Esophagus muscularis mucosa (tissue), 4 donors: Measurements from ENCODE around the gene CCDC167. TPM values are rescaled to one million over a fixed set of nuclear protein-coding genes. Genes with fewer than 3 reads are reported as not detected.

ENCODE experiments used
- DNase-seq: peaks from one replicate; pipeline ENCODE4 v3.0.0-alpha.2; 2017; ENCODE audit errors: extremely low spot score
- H3K27ac ChIP-seq, 4 donors: fragments of 200-600 bp; sonication (generic); replicated peaks in 1 of 4; 1 replicate in 3 of 4; 2 replicates in 1 of 4; pipeline ENCODE4 v1.5.1; 2016 to 2019; ENCODE audit warnings: mild to moderate bottlenecking in 1 of 4
- H3K27me3 ChIP-seq, 4 donors: fragments of 200-600 bp; sonication (generic); one replicate each; pipeline versions ENCODE4 v1.5.1 to v1.6.0; 2016 to 2019
- H3K36me3 ChIP-seq, 4 donors: fragments of 200-600 bp; sonication (generic); one replicate each; pipeline ENCODE4 v1.5.1; 2016 to 2019
- H3K4me1 ChIP-seq, 4 donors: fragments of 200-600 bp; sonication (generic); one replicate each; pipeline ENCODE4 v1.5.1; 2016 to 2019
- H3K4me3 ChIP-seq, 4 donors: fragments of 200-600 bp; sonication (generic); 1 replicate in 2 of 4; 2 replicates in 2 of 4; pipeline ENCODE4 v1.5.1; 2016 to 2019; ENCODE audit warnings: mild to moderate bottlenecking in 4 of 4, moderate library complexity in 1 of 4
- H3K9me3 ChIP-seq, 4 donors: fragments of 200-600 bp; sonication (generic); 1 replicate in 3 of 4; 2 replicates in 1 of 4; pipeline ENCODE4 v1.5.1; 2016 to 2019
- EP300 ChIP-seq: sonication (generic); formaldehyde crosslinking; IDR thresholded peaks from one replicate; pipeline ENCODE4 v1.6.1; 2017; ENCODE audit warnings: antibody characterized with exemption
- POLR2A ChIP-seq: fragments of 450-650 bp; IDR thresholded peaks from one replicate; pipeline ENCODE4 v1.6.1; 2017; ENCODE audit warnings: antibody characterized with exemption, moderate library complexity, mild to moderate bottlenecking, low read depth
- POLR2AphosphoS5 ChIP-seq, 2 donors: sonication (generic); formaldehyde crosslinking; IDR thresholded peaks; one replicate each; pipeline ENCODE4 v1.6.1; 2017; ENCODE audit warnings: antibody characterized with exemption in 2 of 2
- WGBS: methylation state at CpG from one replicate; pipeline ENCODE4 v1.1.5; 2018; 5-methylcytosine and 5-hydroxymethylcytosine counted together
- intact Hi-C: fragments of 100-400 bp; cut with DNase I; formaldehyde crosslinking; loops from one replicate; pipeline ENCODE4 v1.15.1; 2023
- total RNA-seq, 4 donors: library from RNA; depleted of rRNA; stranded (reverse); fragments of >200 nt; gene quantifications; one replicate each; pipeline versions ENCODE4 v1.1.0 to v1.2.1, GENCODE V29; 2016
- TF ChIP-seq, protein P1 (sequence below), 3 experiments: fragments of 200-600 bp in 2 of 3; fragments of 450-650 bp in 1 of 3; sonication (generic) in 2 of 3; IDR thresholded peaks; one replicate each; pipeline ENCODE4 v1.5.1; 2017 to 2019; ENCODE audit warnings: antibody characterized with exemption in 3 of 3, mild to moderate bottlenecking in 2 of 3, moderate library complexity in 1 of 3

CCDC167 gene
- total RNA-seq, 4 donors from 2014 or later, result 11.1 to 19.1 (median 16.3) TPM

DNA sequence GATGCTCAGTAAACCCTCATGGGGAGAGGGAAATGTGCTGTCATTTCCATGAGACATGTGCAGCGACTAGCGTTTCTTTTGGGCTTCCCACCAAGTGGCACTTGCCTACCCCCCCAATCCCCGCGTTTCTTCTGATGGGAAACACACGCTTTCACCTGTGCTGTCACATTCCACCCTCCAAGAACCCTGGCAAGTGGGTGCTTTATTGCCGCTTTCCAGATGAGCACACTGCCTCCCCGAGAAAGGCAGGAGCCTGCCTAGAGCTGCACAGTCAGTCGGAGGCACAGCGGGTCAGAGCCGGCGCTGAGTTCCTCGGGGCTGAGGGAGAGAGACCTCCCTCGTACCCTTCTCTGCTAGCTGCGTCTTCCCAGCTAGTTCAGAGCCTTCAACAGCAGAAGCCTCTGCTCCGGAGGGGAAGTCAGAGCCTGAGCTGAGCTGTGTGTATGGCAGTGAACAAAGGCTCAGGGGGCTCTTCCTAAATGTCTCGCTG, 12.3 kb upstream of the CCDC167 start:
- Histone ChIP-seq H3K9me3 (no peaks in the 10 kb centered on the region), H3K4me3 (no peak overlapping the region), H3K4me1 (peaks cover 6 to 15% (median 11%) of the 10 kb centered on the region in 4 donors), H3K27me3 (peaks cover 0 to 24% (median 0%) of the 10 kb centered on the region in 4 donors), H3K27ac (no peak overlapping the region), H3K36me3 (no peaks in the 10 kb centered on the region)
- no peak for TF ChIP-seq POLR2AphosphoS5 (IDR thresholded peaks at IDR 0.05)
- no peak for TF ChIP-seq EP300
- TF ChIP-seq, protein P1, sequence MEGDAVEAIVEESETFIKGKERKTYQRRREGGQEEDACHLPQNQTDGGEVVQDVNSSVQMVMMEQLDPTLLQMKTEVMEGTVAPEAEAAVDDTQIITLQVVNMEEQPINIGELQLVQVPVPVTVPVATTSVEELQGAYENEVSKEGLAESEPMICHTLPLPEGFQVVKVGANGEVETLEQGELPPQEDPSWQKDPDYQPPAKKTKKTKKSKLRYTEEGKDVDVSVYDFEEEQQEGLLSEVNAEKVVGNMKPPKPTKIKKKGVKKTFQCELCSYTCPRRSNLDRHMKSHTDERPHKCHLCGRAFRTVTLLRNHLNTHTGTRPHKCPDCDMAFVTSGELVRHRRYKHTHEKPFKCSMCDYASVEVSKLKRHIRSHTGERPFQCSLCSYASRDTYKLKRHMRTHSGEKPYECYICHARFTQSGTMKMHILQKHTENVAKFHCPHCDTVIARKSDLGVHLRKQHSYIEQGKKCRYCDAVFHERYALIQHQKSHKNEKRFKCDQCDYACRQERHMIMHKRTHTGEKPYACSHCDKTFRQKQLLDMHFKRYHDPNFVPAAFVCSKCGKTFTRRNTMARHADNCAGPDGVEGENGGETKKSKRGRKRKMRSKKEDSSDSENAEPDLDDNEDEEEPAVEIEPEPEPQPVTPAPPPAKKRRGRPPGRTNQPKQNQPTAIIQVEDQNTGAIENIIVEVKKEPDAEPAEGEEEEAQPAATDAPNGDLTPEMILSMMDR (IDR thresholded peaks at IDR 0.05), result no peak
- TF ChIP-seq POLR2A, result no peak
- intact Hi-C loops, result no loop called here
- 44% methylated on average over 7 of the region's 16 CpGs for WGBS
- no peak for DNase-seq

DNA sequence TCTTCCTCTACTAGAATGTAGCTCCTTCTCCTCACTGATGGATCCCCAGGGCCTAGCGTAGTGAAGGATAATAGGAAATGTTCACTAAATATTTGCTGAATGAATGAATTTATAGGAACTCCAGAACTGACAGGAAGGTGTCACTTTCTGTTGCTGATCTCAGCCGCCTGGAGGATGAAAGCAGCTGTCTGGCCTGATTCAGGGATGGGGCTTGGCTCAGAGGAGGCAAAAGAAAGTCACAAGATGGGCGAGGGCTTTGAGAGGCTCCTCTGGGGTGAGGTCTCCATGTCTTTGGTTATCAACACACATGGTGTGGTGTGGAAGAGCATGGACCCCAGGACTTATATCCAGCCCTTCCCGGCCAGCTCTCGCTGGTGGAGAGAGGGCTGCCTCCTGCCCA, 11.5 kb upstream of the CCDC167 start:
- TF ChIP-seq POLR2AphosphoS5 (IDR thresholded peaks at IDR 0.05), result no peak
- no peak for TF ChIP-seq EP300
- TF ChIP-seq, protein P1 (IDR thresholded peaks at IDR 0.05), result no peak
- TF ChIP-seq POLR2A, result no peak
- WGBS, result 85% methylated on average over 5 of the region's 5 CpGs
- Histone ChIP-seq H3K4me1 (peaks cover 6 to 8% (median 7%) of the 10 kb centered on the region in 4 donors), H3K9me3 (no peaks in the 10 kb centered on the region), H3K27ac (no peak overlapping the region), H3K27me3 (peaks cover 0 to 24% (median 0%) of the 10 kb centered on the region in 4 donors), H3K36me3 (no peaks in the 10 kb centered on the region), H3K4me3 (no peak overlapping the region)
- intact Hi-C loops, result no loop called here
- DNase-seq, result no peak

GRCh38 chr6:37507690-37508421, 8.2 kb upstream of the CCDC167 start:
- no peak overlapping the region for H3K27ac ChIP-seq
- no peak for DNase-seq
- H3K36me3 ChIP-seq, result no peaks in the 10 kb centered on the region
- no peak for TF ChIP-seq EP300
- TF ChIP-seq, protein P1 (IDR thresholded peaks at IDR 0.05), result no peak
- no peak for TF ChIP-seq POLR2AphosphoS5 (IDR thresholded peaks at IDR 0.05)
- no peak for TF ChIP-seq POLR2A
- H3K9me3 ChIP-seq, result no peaks in the 10 kb centered on the region
- 60% methylated on average over 4 of the region's 4 CpGs for WGBS
- intact Hi-C loops, result no loop called here
- H3K4me1 ChIP-seq, result no peaks in the 10 kb centered on the region
- peaks cover 0 to 15% (median 0%) of the 10 kb centered on the region in 4 donors for H3K27me3 ChIP-seq
- no peak overlapping the region for H3K4me3 ChIP-seq

DNA sequence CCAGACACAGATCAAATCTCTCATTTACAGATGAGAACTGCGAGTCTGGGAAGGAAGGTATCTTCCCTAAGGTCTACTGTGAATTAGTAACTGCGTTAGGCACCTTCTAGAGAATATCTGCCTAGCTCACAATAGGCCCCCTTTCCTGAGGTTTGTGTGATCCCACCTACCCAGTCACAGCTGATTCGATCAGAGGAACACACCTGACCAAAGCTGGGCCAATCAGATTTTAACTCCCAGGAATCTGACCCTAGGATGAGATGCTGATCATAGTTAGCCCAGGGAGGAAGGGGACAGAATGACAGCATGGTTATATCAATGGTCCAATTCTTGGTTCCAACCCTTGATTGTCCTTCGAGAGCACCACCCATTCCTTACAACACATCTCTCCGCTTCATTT, 7.4 kb upstream of the CCDC167 start:
- TF ChIP-seq EP300 (no peak), POLR2A (no peak), POLR2AphosphoS5 (IDR thresholded peaks at IDR 0.05) (no peak)
- TF ChIP-seq, protein P1 (IDR thresholded peaks at IDR 0.05), result no peak
- no peak for DNase-seq
- H3K27ac ChIP-seq, result no peak overlapping the region
- H3K36me3 ChIP-seq, result no peaks in the 10 kb centered on the region
- H3K27me3 ChIP-seq, result peaks cover 0 to 7% (median 0%) of the 10 kb centered on the region in 4 donors
- intact Hi-C loops, result no loop called here
- no peaks in the 10 kb centered on the region for H3K9me3 ChIP-seq
- no peak overlapping the region for H3K4me3 ChIP-seq
- no peaks in the 10 kb centered on the region for H3K4me1 ChIP-seq
- 92% methylated on average over 5 of the region's 5 CpGs for WGBS
